Subcutaneous adipose tissue (tissue), 4 donors: ENCODE data around the gene GRAMD4. TPM values are rescaled to one million over a fixed set of nuclear protein-coding genes. Genes with fewer than 3 reads are reported as not detected.

Source experiments
- CTCF ChIP-seq: fragments of 450-650 bp; IDR thresholded peaks from one replicate; pipeline ENCODE4 v1.5.1; 2016; ENCODE audit warnings: low read depth, mild to moderate bottlenecking, control low read depth, antibody characterized with exemption, moderate library complexity
- total RNA-seq, 4 donors: library from RNA; depleted of rRNA; stranded (reverse); fragments of >200 nt; gene quantifications; one replicate each; pipeline ENCODE4 v1.1.0, GENCODE V29; 2016

Gene GRAMD4
- total RNA-seq, 4 donors from 2014 or later: 9.9 to 39.4 (median 23.0) TPM

DNA sequence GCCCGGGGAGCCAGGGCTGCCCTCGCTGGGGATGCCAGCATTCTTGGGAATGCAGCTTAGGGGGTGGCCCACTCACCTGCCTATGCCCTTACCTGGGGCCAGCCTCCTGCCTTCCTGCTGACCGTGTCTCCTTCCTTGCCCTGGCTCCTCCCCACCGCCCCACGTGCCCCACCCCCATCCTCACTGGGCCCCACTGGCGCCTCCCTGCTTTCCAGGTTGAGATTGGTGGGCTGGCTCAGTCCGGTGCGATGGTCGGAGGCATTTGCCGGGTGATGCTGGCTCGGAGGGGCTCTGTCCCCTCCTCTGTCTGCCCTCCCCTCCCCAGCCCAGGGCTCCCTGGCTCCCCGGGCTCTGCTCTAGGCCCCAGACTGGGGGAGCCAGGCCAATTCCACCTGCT is 34.1 kb upstream of the GRAMD4 start:
- no peak for TF ChIP-seq CTCF

- TF ChIP-seq CTCF: no peak
These were observed 33.6 kb upstream of the GRAMD4 start for GRCh38 chr22:46586531-46587011.

DNA sequence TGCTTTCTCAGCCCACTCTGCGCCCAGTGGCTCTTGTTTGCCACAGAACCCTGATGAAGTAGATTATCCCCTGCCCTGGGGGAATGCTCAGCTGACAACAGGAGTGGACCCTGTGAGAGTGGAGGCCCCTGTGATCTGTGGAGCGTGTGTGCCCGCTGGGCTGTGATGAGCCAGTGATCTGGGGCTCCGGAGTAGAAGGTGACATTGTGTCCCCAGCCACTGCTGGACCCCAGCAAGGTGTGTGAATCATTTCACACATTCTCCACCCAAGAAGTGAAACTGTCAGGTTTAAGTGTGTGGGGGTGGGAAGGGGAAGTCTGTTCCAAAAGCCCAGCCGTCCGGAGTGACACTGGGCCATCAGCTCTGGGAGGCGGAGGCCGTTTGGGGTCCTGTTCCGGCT is 33.1 kb upstream of the GRAMD4 start:
- no peak for TF ChIP-seq CTCF

GRCh38 chr22:46587492-46588278 is 32.5 kb upstream of the GRAMD4 start:
- no peak for TF ChIP-seq CTCF

- no peak for TF ChIP-seq CTCF
These were observed 31.7 kb upstream of the GRAMD4 start for GRCh38 chr22:46588279-46589140.

DNA sequence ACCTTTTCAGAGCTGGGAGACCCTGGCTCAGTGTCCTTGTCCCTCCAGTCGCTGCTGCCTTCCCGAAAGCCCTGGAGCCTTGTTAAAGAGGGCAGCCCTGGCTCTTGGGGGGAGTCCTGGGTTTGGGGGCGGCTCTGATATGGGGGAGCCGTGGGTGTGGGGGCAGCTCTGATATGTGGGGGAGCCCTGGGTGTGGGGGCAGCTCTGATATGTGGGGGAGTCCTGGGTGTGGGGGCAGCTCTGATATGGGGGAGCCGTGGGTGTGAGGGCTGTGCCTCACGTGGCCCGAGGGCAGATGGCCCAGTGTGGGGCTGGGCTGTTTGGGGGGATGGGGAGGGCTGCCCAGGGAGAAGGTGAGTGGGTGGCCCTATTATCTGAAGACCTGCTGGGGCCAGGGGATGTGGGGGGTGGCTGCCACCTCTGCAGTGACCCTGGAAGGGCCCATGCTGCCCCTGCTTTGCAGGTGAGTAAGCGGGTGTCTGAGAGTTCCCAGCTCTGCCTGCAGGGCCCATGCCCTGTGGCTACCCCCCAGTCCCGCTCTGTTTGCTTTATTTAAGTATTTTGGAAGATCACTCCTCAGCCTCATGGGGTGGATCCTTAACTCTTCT is 30.9 kb upstream of the GRAMD4 start:
- no peak for TF ChIP-seq CTCF

DNA sequence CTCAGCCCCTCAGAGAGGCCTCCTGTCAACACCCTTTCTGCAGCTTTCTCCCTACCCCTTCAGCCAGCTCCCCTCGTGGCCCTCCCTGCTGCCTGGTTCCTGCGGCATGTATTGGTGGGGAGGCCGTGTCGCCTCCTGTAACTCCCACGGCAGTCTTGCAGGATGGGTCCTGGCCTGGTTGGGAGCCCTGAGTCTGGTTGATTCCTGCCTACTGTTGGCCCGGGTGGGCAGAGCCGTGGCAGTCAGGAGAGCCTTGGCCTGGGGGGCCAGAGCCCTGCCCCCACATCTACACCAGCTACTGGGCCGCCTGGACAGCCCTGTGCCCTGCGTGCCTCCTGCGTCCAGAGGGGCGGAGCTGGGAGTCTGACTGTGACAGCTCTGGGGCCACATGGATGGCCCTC is 30.3 kb upstream of the GRAMD4 start:
- TF ChIP-seq CTCF: no peak
